Smooth muscle cell of bladder (primary cell): ENCODE data around the gene SELENBP1. TPM values are rescaled to one million over a fixed set of nuclear protein-coding genes. Genes with fewer than 3 reads are reported as not detected.

Experiments used
- total RNA-seq: library from RNA; depleted of rRNA; stranded (reverse); fragments of >200 nt; gene quantifications from 2 replicates; pipeline ENCODE4 v1.2.3, GENCODE V29; 2014

The SELENBP1 gene
- total RNA-seq, result 43.2 and 75.7 TPM in 2 replicates

GRCh38 chr1:151372058-151372934 lies at the start of gene SELENBP1:
Gene SELENBP1 (minus strand): TSS chr1:151372705. CDS start chr1:151372641, 64 bp downstream.

GRCh38 chr1:151399324-151400171 lies 27.0 kb upstream of the SELENBP1 start, which contains the start of gene PSMB4:
Gene PSMB4 (plus strand): TSS chr1:151399573. CDS start chr1:151399588, 15 bp downstream.

GRCh38 chr1:151346769-151347522 lies 25.6 kb downstream of the SELENBP1 start, which contains the start of gene RFX5:
Gene RFX5 (minus strand): TSS chr1:151347252. CDS start chr1:151346320, 932 bp downstream.

GRCh38 chr1:151327223-151327902 lies 45.1 kb downstream of the SELENBP1 start, which contains the start of gene PI4KB:
Gene PI4KB (minus strand): TSS chr1:151327416. CDS start chr1:151316481, 10,935 bp downstream.

Other genes starting within 250 kb of the SELENBP1 start
- gene SEMA6C, start 226.1 kb downstream of the SELENBP1 start, total RNA-seq, result 0.43 and 1.0 TPM in 2 replicates
- gene TNFAIP8L2, start 216.1 kb downstream of the SELENBP1 start, total RNA-seq, result not detected in 2 replicates
- gene LYSMD1, start 206.8 kb downstream of the SELENBP1 start, total RNA-seq, result 6.5 and 7.2 TPM in 2 replicates
- gene SCNM1, start 206.6 kb downstream of the SELENBP1 start, total RNA-seq, result 28.6 and 33.4 TPM in 2 replicates
- not detected in 2 replicates for gene TMOD4, start 196.7 kb downstream of the SELENBP1 start, total RNA-seq
- gene VPS72, start 182.5 kb downstream of the SELENBP1 start, total RNA-seq, result 37.0 and 40.6 TPM in 2 replicates
- gene PIP5K1A, start 174.2 kb downstream of the SELENBP1 start, total RNA-seq, result 54.5 and 60.6 TPM in 2 replicates
- 252 and 275 TPM in 2 replicates for gene PSMD4, start 118.0 kb downstream of the SELENBP1 start, total RNA-seq
- gene ZNF687, start 90.4 kb downstream of the SELENBP1 start, total RNA-seq, result 7.0 and 7.9 TPM in 2 replicates
- 32.0 and 38.9 TPM in 2 replicates for gene PI4KB, start 45.3 kb downstream of the SELENBP1 start, total RNA-seq
- gene RFX5, start 25.5 kb downstream of the SELENBP1 start, total RNA-seq, result 26.0 and 30.9 TPM in 2 replicates
- 426 and 520 TPM in 2 replicates for gene PSMB4, start 26.9 kb upstream of the SELENBP1 start, total RNA-seq
- 9.5 and 15.4 TPM in 2 replicates for gene POGZ, start 86.8 kb upstream of the SELENBP1 start, total RNA-seq
- under 0.01 TPM in 2 replicates for gene CGN, start 138.7 kb upstream of the SELENBP1 start, total RNA-seq
- 6.1 and 9.8 TPM in 2 replicates for gene TUFT1, start 167.6 kb upstream of the SELENBP1 start, total RNA-seq
- 23.3 and 27.1 TPM in 2 replicates for gene SNX27, start 239.3 kb upstream of the SELENBP1 start, total RNA-seq